Measurements from ENCODE around the gene PEX5L.

The PEX5L gene

GRCh38 chr3:179958143-179958542 is 78.6 kb downstream of the PEX5L start:
- no peak for TF ChIP-seq CTCF (IDR thresholded peaks at IDR 0.05; ENCODE audit: low read length, missing control alignments)
- H3K4me3 ChIP-seq (replicated peaks; ENCODE audit: low read depth, low read length): no peak overlapping the region
- DNase-seq (ENCODE audit: low read depth): no peak

DNA sequence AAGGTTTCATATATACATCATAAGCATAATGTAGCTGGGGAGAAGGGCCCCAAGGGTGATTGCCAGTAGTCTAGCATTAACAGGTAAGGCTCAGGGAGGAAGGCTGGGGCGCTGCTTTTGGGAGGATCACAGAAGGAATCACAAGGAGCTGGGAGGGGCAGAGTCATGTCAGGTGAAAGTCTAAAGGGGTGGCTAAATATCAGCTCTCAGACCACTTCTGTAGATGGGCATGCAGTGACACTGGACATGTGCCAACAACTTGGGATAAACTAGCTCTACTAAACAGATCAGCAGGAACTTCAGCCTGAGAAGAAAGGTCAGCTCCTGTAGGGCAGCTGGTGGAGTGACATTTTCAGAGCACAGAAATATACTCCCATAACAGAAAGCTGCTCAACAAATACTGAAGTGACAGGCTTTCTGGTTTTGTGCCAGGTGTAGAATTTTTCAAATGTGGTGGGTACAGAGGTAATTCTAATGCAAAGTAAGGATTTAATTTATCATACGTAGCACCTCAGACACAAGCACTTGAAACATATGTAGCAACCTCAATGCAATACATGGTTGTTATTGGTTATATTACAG is 79.4 kb downstream of the PEX5L start:
- no peak for TF ChIP-seq CTCF (IDR thresholded peaks at IDR 0.05; ENCODE audit: low read length, missing control alignments)
- H3K4me3 ChIP-seq (replicated peaks; ENCODE audit: low read depth, low read length): no peak overlapping the region
- no peak for DNase-seq (ENCODE audit: low read depth)

- TF ChIP-seq CTCF (IDR thresholded peaks at IDR 0.05; ENCODE audit: low read length, missing control alignments): no peak
- DNase-seq (ENCODE audit: low read depth): no peak
- no peak overlapping the region for H3K4me3 ChIP-seq (replicated peaks; ENCODE audit: low read depth, low read length)
These were observed 80.3 kb downstream of the PEX5L start for GRCh38 chr3:179956416-179956830.

DNA sequence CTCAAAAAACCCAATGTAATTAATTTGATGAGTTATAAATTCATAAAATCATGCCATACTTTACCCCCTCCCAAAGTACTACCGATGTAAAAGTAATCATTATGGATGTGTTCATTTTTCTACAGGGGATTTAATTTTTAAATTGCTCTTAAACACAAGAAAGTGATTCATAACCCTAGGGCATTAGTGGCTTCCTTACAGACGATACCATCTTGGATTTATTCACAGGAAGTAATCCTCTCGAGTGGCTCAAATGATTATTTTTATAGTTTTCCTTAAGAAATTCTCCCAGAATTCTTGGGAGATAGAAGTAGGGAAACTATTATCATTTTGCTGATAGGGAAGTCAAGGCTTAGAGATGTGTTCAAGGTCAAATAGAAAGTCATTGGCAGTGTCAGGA is 80.9 kb downstream of the PEX5L start:
- DNase-seq (ENCODE audit: low read depth): no peak
- no peak overlapping the region for H3K4me3 ChIP-seq (replicated peaks; ENCODE audit: low read depth, low read length)
- TF ChIP-seq CTCF (IDR thresholded peaks at IDR 0.05; ENCODE audit: low read length, missing control alignments): no peak

- H3K4me3 ChIP-seq (replicated peaks; ENCODE audit: low read depth, low read length): no peak overlapping the region
- no peak for DNase-seq (ENCODE audit: low read depth)
- no peak for TF ChIP-seq CTCF (IDR thresholded peaks at IDR 0.05; ENCODE audit: low read length, missing control alignments)
These were observed 81.5 kb downstream of the PEX5L start for GRCh38 chr3:179955286-179955685.

- no peak for DNase-seq (ENCODE audit: low read depth)
- TF ChIP-seq CTCF (IDR thresholded peaks at IDR 0.05; ENCODE audit: low read length, missing control alignments): no peak
- H3K4me3 ChIP-seq (replicated peaks; ENCODE audit: low read depth, low read length): no peak overlapping the region
These were observed 82.5 kb downstream of the PEX5L start for GRCh38 chr3:179953993-179954870.
